ENCODE data around the gene PRR5.
"Not testable (repeated sequence)": the region's sequence is repeated elsewhere in the genome, so short reads cannot be mapped to it uniquely, and the experiment has no call there.

Gene PRR5

DNA sequence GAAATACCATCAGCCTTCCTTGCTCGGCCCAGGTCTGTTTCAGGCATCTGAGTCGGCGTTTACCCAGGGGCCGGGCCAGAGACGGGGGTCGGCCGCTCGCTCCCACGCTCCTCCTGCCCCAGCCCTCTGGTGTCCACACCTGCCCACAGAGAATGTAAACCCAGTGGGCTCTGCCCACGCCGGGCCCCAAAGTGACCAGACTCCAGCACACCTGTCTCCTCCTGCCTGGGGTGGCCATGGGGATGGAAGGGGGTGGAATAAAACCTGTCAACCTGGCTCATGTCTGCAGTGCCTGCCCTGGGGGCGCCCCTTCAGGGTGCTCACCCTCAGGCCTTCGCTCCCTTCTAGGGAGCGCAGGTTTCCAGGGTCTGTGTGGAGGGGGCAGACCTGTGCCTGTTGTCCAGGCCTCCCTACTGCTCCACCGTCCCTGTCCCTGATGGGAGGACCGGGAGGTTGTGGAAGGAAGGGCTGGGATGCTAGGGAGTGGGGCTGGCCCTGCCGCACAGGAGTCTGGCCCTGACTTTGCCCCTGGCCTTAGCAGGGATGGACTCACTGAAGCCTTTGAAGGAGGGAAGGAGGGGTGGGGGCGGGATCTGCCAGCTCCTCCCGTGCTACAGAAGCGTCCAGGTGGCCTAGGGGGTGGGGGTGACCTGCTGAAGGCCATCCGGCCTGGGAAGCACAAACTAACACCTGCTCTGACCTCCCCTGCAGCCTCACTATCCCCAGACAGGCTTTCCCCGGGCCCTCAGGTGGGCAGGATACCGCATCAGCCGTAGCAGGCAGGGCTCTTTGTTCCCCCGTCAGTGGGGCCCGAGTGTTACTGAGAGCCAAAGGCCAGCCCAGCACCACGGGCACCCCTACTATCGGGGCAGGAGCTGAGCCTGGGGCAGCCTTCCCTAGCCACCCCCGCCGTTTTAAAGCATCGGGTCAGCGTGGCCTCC is 35.7 kb downstream of the PRR5 start:
- DNase-seq = no peak

DNA sequence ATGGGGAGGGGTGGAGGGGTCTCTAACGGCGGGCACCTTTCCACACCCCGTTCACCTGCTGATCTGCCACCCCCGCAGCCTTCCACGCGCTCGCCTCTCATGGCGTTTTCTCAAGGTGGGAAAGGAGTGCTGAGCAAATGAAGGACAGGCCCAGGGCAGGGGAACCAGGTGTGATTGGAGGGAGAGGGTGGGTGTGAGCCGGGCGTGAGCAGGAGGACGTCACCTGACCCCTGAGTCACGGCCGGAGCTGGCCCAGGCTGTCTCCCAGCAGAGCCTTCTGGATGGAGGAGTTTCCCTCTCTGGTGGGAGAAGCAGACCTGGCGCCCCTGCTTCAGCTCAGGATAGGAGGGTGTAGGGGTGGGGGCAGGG is 36.3 kb downstream of the PRR5 start:
- DNase-seq = no peak

GRCh38 chr22:44739024-44739423 is 37.0 kb downstream of the PRR5 start:
- DNase-seq = no peak

DNA sequence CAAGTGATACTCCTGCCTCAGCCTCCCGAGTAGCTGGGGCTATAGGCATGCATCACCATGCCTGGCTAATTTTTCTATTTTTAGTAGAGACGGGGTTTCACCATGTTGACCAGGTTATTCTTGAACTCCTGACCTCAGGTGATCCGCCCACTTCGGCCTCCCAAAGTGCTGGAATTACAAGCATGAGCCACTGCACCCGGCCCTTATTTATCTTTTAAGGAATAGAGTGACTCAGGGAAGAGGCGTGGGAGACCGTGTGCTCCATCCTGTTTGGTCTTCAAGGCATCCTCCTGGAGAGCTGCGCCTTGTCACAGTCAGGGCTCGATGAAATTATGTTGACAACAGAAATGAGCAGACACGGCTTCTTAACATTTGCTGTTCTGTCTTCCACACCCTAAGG is 37.7 kb downstream of the PRR5 start:
- not testable (repeated sequence) for DNase-seq

DNA sequence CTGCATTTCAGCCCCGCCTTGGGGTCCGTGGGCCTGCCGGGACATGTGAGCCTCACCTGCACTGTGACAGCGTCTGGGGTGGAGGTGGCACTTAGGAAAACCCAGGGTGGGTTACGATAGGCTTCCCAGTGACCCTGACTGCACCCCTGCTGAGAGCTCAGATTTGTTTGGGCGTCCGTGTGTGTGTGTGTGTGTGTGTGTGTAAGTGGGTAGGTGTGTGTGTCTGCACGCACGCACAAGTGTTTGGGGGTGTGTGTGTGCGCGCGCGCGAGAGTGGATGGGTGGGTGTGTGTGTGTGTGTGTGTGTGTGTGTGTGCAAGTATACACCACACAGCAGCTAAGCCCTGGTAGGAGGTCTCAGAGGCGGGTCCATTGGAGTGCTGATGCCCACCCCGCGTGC is 38.3 kb downstream of the PRR5 start:
- DNase-seq = no peak

DNA sequence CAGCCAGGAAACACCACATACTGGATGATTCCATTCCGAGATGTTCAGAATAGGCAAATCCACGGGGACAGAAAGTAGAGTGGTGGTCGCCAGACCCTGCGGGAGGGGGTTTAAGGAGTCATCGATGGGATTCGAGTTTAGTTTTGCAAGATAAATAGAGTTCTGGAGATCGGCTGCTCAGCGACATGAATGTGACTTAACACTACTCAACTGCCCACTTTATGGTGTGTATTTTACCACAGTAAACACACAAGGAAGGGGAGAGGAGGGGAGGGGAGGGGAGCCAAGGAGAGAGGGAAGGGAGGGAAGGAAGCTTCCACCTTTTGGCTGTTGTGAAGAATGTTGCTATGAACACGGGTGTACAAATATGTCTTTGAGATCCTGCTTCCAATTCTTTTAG is 39.9 kb downstream of the PRR5 start:
- DNase-seq = no peak

DNA sequence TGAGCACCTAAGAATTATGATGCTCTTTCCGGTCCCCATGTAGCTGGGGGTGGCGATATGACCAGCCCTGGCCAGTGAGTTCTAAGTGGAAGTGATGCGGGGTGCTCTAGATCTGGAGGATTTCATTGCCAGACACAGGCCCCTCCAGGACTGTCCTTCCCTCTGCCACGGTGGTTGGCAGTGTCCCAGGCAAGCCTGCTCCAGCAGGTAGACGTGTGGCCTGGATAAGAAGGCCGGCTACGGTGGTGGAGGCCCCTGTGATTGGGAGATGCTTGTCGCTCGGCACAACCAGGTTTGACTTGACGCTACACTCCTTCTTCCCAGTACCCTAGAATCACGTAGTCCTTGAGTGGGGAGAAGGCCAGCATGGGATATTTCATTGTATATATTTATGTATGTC is 41.2 kb downstream of the PRR5 start:
- no peak for DNase-seq

DNA sequence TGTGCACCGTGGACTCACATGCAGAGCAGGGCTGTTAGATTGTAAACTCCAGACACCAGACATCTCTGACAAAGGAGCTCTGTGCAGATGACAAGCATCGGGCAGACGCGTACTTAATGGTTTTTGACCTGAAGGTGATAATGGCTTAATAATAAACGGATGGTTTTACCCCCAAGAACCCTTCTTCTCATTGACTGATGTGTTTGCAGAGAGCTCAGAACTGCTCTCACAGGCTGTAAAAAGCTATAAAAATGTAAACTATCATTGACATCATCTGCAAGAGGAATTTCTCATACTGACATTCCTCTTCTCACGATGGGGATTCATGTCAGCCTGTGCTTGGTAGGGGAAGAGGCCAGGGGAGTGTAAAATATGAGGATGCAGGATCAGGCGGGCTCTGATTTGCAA is 41.8 kb downstream of the PRR5 start:
- DNase-seq = no peak

DNA sequence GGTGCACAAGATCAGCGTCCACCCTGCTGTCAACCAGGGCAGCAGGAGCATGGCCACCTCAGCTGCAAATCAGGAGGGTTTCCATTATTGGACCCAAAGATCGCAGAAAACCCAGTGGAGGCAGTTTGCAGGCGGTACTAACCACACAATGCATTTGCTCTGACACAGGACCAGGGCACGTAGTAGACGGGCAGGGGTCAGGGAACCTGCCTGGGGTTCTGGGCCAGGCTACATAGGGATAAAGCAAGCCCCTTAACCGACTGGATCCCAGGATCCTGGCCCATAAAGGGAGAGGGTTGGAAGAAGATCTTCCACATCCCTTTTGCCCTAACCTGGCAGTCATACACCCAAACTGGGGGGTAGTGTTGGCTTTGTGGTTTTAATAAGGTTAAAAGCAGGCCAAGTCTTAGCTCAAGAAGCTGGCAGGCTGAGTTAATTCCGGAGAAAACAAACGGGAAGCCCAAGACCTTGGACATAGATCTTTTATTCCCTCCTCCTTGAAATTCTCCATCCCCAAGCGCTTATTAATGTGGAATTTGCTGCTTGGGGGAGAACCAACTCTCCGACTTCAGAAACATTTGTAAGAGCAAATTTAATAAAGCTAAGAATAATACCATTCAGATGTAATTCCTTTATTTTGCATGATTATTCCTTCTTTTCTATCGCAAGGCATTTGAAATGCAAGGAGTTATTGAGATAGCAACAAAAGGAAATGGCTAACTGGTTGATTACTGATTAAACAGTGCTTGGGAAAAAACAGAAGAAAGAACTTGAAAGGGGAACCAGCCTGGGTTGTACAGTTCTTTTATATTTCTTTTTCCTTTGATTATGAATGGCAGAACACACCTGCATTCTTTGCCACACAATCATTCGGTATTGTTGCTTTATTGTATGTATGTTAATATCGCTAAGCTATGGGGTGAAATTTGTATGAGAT is 44.1 kb downstream of the PRR5 start:
- no peak for DNase-seq

DNA sequence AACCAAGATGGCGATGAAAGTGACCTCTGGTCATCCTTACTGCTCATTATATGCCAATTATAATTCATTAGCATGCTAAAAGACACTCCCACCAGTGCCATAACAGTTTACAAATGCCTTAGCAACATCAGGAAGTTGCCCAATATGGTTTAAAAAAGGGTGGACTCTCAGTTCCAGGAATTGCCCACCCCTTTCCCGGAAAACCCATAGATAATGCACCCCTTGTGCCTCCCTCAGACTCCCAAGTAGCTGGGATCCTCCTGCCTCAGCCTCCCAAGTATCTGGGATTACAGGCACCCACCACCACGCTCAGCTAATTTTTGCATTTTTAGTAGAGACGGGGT is 45.8 kb downstream of the PRR5 start:
- not testable (repeated sequence) for DNase-seq

- DNase-seq = no peak
Measured at GRCh38 chr22:44748524-44748923, 46.5 kb downstream of the PRR5 start.

- DNase-seq = no peak
Measured at GRCh38 chr22:44750481-44750880, 48.5 kb downstream of the PRR5 start.

- DNase-seq = no peak
Measured at GRCh38 chr22:44752285-44753188, 50.5 kb downstream of the PRR5 start, which contains the start of gene ARHGAP8. Gene ARHGAP8, plus strand, starts transcription at chr22:44752575. Its CDS starts 33,953 bp downstream, at chr22:44786528.

DNA sequence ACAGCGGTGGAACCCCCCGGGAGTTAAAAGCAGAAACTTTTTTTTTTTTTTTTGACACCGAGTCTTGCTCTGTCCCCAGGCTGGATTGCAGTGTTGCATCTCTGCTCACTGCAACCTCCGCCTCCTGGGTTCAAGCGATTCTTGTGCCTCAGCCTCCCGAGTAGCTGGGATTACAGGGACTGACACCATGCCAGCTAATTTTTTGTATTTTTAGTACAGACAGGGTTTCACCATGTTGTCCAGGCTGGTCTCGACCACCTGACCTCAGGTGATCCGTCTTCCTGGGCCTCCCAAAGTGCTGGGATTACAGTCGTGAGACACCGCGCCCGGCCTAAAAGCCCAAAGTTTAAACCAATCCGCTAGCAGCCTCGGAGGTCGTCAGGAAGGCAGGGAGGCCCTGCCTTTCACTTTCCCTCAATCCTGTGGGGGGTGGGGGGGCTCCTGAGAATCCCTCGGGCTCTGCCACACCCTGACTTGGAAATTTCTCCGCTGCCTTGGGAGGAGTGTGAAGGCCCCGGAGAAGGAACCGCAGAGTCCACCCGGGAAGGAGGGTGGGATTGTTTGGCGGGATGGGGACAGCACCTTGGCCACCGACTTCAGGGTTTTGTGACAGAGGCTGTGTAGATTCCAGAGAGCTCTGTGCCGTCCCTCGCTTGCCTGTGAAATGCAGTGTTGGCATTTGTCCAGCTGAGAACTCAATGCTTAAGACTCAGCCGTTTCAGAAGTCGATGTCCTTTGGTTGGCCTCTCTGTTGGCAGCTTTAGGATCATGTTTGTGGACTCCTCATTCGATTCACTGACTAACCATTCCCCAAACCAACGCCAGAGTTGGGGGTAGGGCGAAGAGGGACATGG is 51.4 kb downstream of the PRR5 start:
- DNase-seq = no peak

DNA sequence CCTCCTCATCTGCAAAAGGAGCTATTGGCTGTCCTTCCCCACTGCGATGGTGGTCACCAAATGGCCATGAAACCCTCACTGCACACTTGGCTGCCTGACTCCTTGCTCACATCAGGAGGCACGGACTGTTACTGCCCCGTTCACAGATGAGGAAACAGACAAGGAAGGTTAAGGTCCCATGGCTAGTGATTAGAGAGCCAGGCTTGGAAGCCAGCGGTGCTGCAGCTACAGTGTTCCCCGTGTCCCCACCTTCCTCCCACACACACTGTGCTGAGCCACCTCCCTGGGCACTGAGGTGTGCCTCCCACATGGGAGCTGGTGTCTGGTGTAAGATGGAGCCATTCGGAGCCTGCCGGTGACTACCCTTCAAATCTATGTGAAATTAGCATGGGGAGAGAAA is 53.0 kb downstream of the PRR5 start:
- DNase-seq = no peak

DNA sequence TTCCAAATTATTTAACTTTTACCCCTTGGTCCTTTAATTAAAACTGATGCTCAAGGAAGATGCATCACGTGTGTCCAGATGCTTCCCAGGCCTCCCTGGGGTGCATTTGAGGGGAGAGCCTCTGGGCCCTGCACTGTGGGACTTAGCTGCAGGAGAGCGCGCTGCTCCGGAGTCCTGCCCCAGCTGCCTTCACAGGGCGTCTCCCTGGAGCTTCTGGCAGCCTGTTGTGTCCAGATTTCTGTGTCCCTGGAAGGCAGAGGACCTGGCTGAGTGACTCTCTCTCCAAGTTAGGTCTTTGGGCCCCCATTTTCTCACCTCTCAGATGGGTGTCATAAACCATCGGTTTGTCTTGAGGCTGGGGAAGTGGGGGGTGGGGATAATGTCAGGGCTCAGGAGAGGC is 53.4 kb downstream of the PRR5 start:
- DNase-seq = no peak

GRCh38 chr22:44755956-44756361 is 54.0 kb downstream of the PRR5 start:
- peak; percentile 4 for DNase-seq

- no peak for DNase-seq
Measured at GRCh38 chr22:44758344-44758973, 56.5 kb downstream of the PRR5 start.

DNA sequence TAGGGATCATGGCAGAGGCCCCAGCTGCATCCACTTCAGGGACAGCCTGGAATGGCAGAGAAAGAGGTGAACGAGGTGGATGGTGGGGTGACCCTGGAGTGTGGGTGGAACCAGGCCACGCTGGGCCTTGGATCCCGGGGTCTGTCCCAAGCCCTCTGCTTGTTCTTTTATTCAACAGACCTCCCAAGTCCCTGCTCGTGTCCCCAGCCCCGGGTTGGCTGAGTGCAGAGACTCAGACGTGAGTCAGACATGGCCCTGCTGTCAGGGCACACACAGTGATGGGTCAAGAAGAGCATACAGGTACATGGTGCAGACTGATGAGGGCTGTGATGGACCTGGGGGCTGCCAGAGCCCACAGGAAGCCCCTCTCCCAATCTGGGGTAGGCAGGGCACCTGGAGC is 57.0 kb downstream of the PRR5 start:
- DNase-seq = no peak

- DNase-seq = no peak
Measured at GRCh38 chr22:44759430-44760310, 57.7 kb downstream of the PRR5 start.

Measured in NCI-H526 treated with DMSO at 0.1 percent for 48 hours (cell line).